A549 (cell line): ENCODE measurements around the gene BRMS1. TPM values are rescaled to one million over a fixed set of nuclear protein-coding genes. Genes with fewer than 3 reads are reported as not detected.

Experiments used
- ATAC-seq, 2 experiments: fragments of 200-7000 bp in 1 of 2; fragments of >200 bp in 1 of 2; cut with Nextera tagmentation in 1 of 2; cut with Tn5 transposase in 1 of 2; 3 replicates each; pipeline versions ENCODE4 v1.8.0 to v1.9.1; 2018 to 2020; ENCODE audit warnings: mild to moderate bottlenecking in 1 of 2, moderate library complexity in 1 of 2
- CTCF ChIA-PET: fragments of 300-600 bp; sonication (Branson Sonifier 250); formaldehyde crosslinking; extraction: SDS; loops from one replicate; lab custom pipeline; 2021; ENCODE audit warnings: antibody characterized with exemption, inconsistent platforms; lab: Yijun Ruan, JAX
- POLR2A ChIA-PET: fragments of 350-600 bp; formaldehyde crosslinking; extraction: SDS; loops from one replicate; lab custom pipeline; 2021; ENCODE audit warnings: antibody characterized with exemption, inconsistent platforms; lab: Yijun Ruan, JAX
- DNase-seq, 2 experiments: peaks; one replicate each; pipeline versions ENCODE4 v3.0.0 to v3.0.0-alpha.2; 2011 to 2016; ENCODE audit warnings: low read depth in 1 of 2, low spot score in 1 of 2
- FAIRE-seq: peaks from 2 replicates; lab custom pipeline; 2011; peaks lifted over from hg19 to GRCh38; lab: Jason Lieb, UNC
- H3K27ac ChIP-seq, 2 experiments: fragments of >200 bp; sonication (Bioruptor Twin); formaldehyde crosslinking; 3 replicates each; pipeline ENCODE4 v1.5.1; 2016 to 2017
- H3K4me1 ChIP-seq: fragments of >200 bp; sonication (Bioruptor Twin); formaldehyde crosslinking; 3 replicates; pipeline ENCODE4 v1.6.1; 2016
- H3K4me2 ChIP-seq: fragments of >200 bp; sonication (Bioruptor Twin); formaldehyde crosslinking; 3 replicates; pipeline ENCODE4 v1.6.1; 2016
- H3K4me3 ChIP-seq: fragments of >200 bp; sonication (Bioruptor Twin); formaldehyde crosslinking; 3 replicates; pipeline ENCODE4 v1.5.1; 2016
- H3K9me3 ChIP-seq: fragments of >200 bp; sonication (Bioruptor Twin); formaldehyde crosslinking; 3 replicates; pipeline ENCODE4 v1.6.1; 2016
- CBX2 ChIP-seq: fragments of 200-600 bp; sonication (generic); IDR thresholded peaks from 2 replicates; pipeline ENCODE4 v1.6.1; 2016; ENCODE audit warnings: low read depth, mild to moderate bottlenecking, borderline replicate concordance
- CEBPB ChIP-seq, 2 experiments: fragments of >200 bp in 1 of 2; sonication (Bioruptor Twin) in 1 of 2; formaldehyde crosslinking in 1 of 2; IDR thresholded peaks; 2 replicates each; pipeline ENCODE4 v1.6.1; 2012 to 2016
- CHD2 ChIP-seq: fragments of 150-350 bp; IDR thresholded peaks from 2 replicates; pipeline ENCODE4 v1.6.1; 2014; ENCODE audit warnings: low read length; ENCODE audit not compliant: partially characterized antibody
- ESRRA ChIP-seq: fragments of 150-350 bp; IDR thresholded peaks from 2 replicates; pipeline ENCODE4 v1.6.1; 2014; ENCODE audit warnings: mild to moderate bottlenecking, low read length, borderline replicate concordance
- FOSL2 ChIP-seq, 2 experiments: fragments of 450-650 bp in 1 of 2; fragments of >200 bp in 1 of 2; sonication (Bioruptor Twin) in 1 of 2; formaldehyde crosslinking; IDR thresholded peaks; 2 replicates each; pipeline versions ENCODE4 v1.5.0 to v1.6.1; 2016 to 2020; ENCODE audit warnings: mild to moderate bottlenecking in 1 of 2, moderate library complexity in 1 of 2
- FOXS1 ChIP-seq: fragments of 250-450 bp; sonication (Bioruptor Pico); IDR thresholded peaks from 2 replicates; pipeline ENCODE4 v1.5.0; 2020; ENCODE audit warnings: mild to moderate bottlenecking, moderate library complexity
- HDAC2 ChIP-seq: fragments of 200-600 bp; sonication (generic); IDR thresholded peaks from 2 replicates; pipeline ENCODE4 v1.6.1; 2016
- HOXB13 ChIP-seq: fragments of 250-450 bp; sonication (Bioruptor Pico); IDR thresholded peaks from 2 replicates; pipeline ENCODE4 v1.5.0; 2020; ENCODE audit warnings: low read depth, mild to moderate bottlenecking, moderate library complexity
- HOXB5 ChIP-seq: fragments of 250-450 bp; sonication (Bioruptor Pico); IDR thresholded peaks from 2 replicates; pipeline ENCODE4 v1.5.0; 2020; ENCODE audit warnings: mild to moderate bottlenecking, moderate library complexity
- JUNB ChIP-seq: fragments of >200 bp; sonication (Bioruptor Twin); formaldehyde crosslinking; IDR thresholded peaks from 2 replicates; pipeline ENCODE4 v1.6.1; 2016
- KDM5A ChIP-seq: fragments of 200-600 bp; sonication (generic); IDR thresholded peaks from 2 replicates; pipeline ENCODE4 v1.6.1; 2016; ENCODE audit warnings: antibody characterized with exemption, mild to moderate bottlenecking
- MAZ ChIP-seq: fragments of 150-350 bp; IDR thresholded peaks from 2 replicates; pipeline ENCODE4 v1.6.1; 2014; ENCODE audit warnings: antibody characterized with exemption, low read depth, low read length, borderline replicate concordance
- MYC ChIP-seq: IDR thresholded peaks from 2 replicates; pipeline ENCODE4 v1.6.1; 2012; ENCODE audit warnings: mild to moderate bottlenecking, inconsistent platforms, low read length, improper control_type of control experiment, borderline replicate concordance
- POLR2A ChIP-seq: IDR thresholded peaks from 2 replicates; pipeline ENCODE4 v1.6.1; 2012; ENCODE audit warnings: mild to moderate bottlenecking, low read length
- POLR2AphosphoS2 ChIP-seq: conservative IDR thresholded peaks from 2 replicates; pipeline ENCODE4 v1.6.1; 2012; ENCODE audit warnings: low read length, improper control_type of control experiment, inconsistent platforms
- RAD21 ChIP-seq, 2 experiments: fragments of >200 bp in 1 of 2; sonication (Bioruptor Twin) in 1 of 2; formaldehyde crosslinking in 1 of 2; IDR thresholded peaks in 1 of 2; conservative IDR thresholded peaks in 1 of 2; 2 replicates in 1 of 2; 3 replicates in 1 of 2; pipeline ENCODE4 v1.6.1; 2012 to 2018; ENCODE audit warnings: inconsistent platforms in 1 of 2
- RARB ChIP-seq: fragments of 250-450 bp; sonication (Bioruptor Pico); IDR thresholded peaks from 2 replicates; pipeline ENCODE4 v1.8.0; 2021; ENCODE audit warnings: mild to moderate bottlenecking, moderate library complexity
- RFX5 ChIP-seq: fragments of 450-650 bp; IDR thresholded peaks from 2 replicates; pipeline ENCODE4 v1.7.1; 2014; ENCODE audit warnings: antibody characterized with exemption, mild to moderate bottlenecking, moderate library complexity
- SREBF2 ChIP-seq: fragments of 450-650 bp; IDR thresholded peaks from 2 replicates; pipeline ENCODE4 v1.6.1; 2014; ENCODE audit warnings: mild to moderate bottlenecking, moderate library complexity
- TFCP2L1 ChIP-seq: fragments of 250-450 bp; sonication (Bioruptor Pico); IDR thresholded peaks from 2 replicates; pipeline ENCODE4 v1.5.0; 2021; ENCODE audit warnings: mild to moderate bottlenecking
- TP53 ChIP-seq: fragments of 250-450 bp; sonication (Bioruptor Pico); IDR thresholded peaks from 2 replicates; pipeline ENCODE4 v1.5.0; 2021; ENCODE audit warnings: mild to moderate bottlenecking, moderate library complexity
- ZC3H11A ChIP-seq: fragments of 450-650 bp; IDR thresholded peaks from 2 replicates; pipeline ENCODE4 v1.6.1; 2014; ENCODE audit warnings: antibody characterized with exemption, mild to moderate bottlenecking
- ZNF302 ChIP-seq: fragments of 250-450 bp; sonication (Bioruptor Pico); IDR thresholded peaks from 2 replicates; pipeline ENCODE4 v1.9.0; 2021; ENCODE audit warnings: inconsistent platforms, mild to moderate bottlenecking, moderate library complexity
- ZSCAN20 ChIP-seq: fragments of 250-450 bp; sonication (Bioruptor Pico); IDR thresholded peaks from 2 replicates; pipeline ENCODE4 v1.8.0; 2022; ENCODE audit warnings: mild to moderate bottlenecking, moderate library complexity
- WGBS: methylation state at CpG from one replicate; pipeline ENCODE4 v1.1.6; 2017; ENCODE audit errors: missing lambda C conversion rate; 5-methylcytosine and 5-hydroxymethylcytosine counted together
- polyA plus RNA-seq, 4 experiments: library from polyadenylated mRNA; depleted of rRNA in 3 of 4; stranded (reverse); fragments of >200 nt; fragmentation: RNase III in 1 of 4; extraction: RNeasy Plus Mini Kit Qiagen cat#74134 plus additional on column Dnase treatment in 1 of 4; gene quantifications; 2 replicates in 3 of 4; 3 replicates in 1 of 4; pipeline ENCODE4 v1.2.3, GENCODE V29; 2011 to 2017
- TF ChIP-seq, protein P1 (sequence below): IDR thresholded peaks from 2 replicates; pipeline ENCODE4 v1.6.1; 2012
- TF ChIP-seq, protein P2 (sequence below): fragments of 450-650 bp; IDR thresholded peaks from 2 replicates; pipeline ENCODE4 v1.6.1; 2014; ENCODE audit warnings: antibody characterized with exemption
- TF ChIP-seq, protein P3 (sequence below): fragments of 200-600 bp; sonication (generic); IDR thresholded peaks from 2 replicates; pipeline ENCODE4 v1.6.1; 2016; ENCODE audit warnings: antibody characterized with exemption, mild to moderate bottlenecking, moderate library complexity

Gene BRMS1
- polyA plus RNA-seq, 2 of the 4 experiments (the other 2 are of a cell fraction), result 56.2 to 90.8 TPM

DNA sequence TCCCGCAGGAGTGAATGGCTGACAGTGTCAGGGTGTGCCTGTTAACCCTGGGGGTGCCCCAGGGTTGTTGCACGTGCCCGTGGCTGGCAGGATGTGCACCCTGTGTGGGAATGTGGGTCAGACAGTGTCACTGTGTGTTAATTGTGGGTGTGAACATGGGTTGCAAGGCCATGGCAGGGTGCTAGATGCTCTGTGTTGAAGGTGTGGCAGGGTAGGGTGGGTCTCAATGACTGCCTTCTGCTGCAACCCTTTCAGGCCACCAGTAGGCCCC lies 16.9 kb downstream of the BRMS1 start:
- TF ChIP-seq MYC, result no peak
- no peak for TF ChIP-seq TFCP2L1 (CRISPR knock-in tag)
- no peak for TF ChIP-seq RARB
- TF ChIP-seq POLR2AphosphoS2, result no peak
- TF ChIP-seq FOXS1 (CRISPR knock-in tag), result no peak
- TF ChIP-seq HOXB13, result no peak
- TF ChIP-seq KDM5A, result no peak
- TF ChIP-seq POLR2A, result no peak
- no peak for TF ChIP-seq ZNF302
- no peak for TF ChIP-seq TP53 (CRISPR knock-in tag)
- TF ChIP-seq MAZ, result no peak
- TF ChIP-seq HOXB5 (CRISPR knock-in tag), result no peak
- no peak for TF ChIP-seq RAD21 (conservative IDR thresholded peaks at IDR 0.05 in 1 of 2, IDR thresholded peaks at IDR 0.05 in 1 of 2)
- TF ChIP-seq ZC3H11A, result no peak
- no peak for FAIRE-seq
- POLR2A ChIA-PET, result no interaction called here
- H3K27ac ChIP-seq, result peak overlapping the region; percentile 48 to 88; a peak in 5 of 6 replicates
- H3K4me2 ChIP-seq, result peak overlapping the region; percentile 50
- H3K4me3 ChIP-seq, result no peak overlapping the region
- CTCF ChIA-PET, result interaction anchor here (2.2 kb wide), 1 partner anchor 15 kb away, joined by 37 read pairs; no protein-coding TSS in a partner anchor
- peak; percentile 8 to 42; a peak in 5 of 6 replicates for ATAC-seq
- H3K4me1 ChIP-seq, result peaks cover 37% of the 10 kb centered on the region
- no peak for DNase-seq
- no peaks in the 10 kb centered on the region for H3K9me3 ChIP-seq
- WGBS, result 81% methylated on average over 3 of the region's 3 CpGs

DNA sequence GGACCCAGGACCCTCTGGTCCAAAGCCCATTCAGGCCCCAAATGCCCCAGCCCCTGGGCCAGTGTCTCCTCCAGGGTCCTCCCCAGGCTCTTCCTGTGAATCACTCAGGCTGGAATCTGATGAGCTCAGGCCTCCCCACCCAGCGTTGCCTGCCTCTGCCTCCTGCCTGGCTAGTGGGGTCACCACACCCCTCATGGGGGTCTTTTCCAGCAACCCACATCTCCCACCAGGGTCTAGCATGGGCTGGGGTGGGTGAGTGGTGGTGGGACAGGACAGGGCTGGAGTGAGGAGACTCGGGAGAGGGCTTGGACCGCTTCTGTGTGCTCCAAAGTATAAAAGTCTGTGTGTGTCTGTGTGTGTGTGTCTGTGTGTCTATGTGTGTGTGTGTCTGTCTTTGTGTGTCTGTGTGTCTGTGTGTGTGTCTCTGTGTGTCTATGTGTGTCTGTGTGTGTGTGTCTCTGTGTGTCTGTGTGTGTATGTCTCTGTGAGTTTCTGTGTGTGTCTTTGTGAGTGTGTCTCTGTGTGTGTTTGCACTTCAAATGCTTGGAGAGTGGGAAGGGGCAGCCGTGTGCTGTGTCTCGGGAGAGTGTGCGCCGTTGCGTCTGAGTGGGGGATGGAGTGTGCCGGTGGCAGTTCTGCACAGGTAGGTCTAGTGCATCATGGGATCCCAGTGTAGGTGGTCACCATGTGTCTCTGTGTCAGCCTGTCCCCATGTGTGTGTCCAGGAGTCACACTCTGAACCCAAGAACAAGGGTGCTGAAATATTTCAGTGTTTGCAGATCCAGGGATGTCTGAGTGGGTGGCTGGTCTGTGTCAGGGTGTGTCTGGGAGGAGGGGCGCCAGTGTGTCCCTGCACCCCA lies 17.5 kb downstream of the BRMS1 start:
- Histone ChIP-seq H3K4me3 (no peak overlapping the region), H3K9me3 (no peaks in the 10 kb centered on the region), H3K4me1 (peaks cover 37% of the 10 kb centered on the region), H3K4me2 (peak overlapping the region; percentile 50), H3K27ac (peak overlapping the region; percentile 48 to 88)
- FAIRE-seq, result peak; percentile 23
- ChIA-PET CTCF (interaction anchor here (0.6 to 2.2 kb wide), 12 partner anchors 9 to 61 kb away, joined by 3 to 37 read pairs (median 4); partner anchors contain the start of genes BRMS1, CD248 and RIN1), POLR2A (interaction anchor here (1.3 kb wide), 1 partner anchor 15 kb away, joined by 11 read pairs; no protein-coding TSS in a partner anchor)
- no peak for DNase-seq
- 84% methylated on average over 9 of the region's 10 CpGs for WGBS
- TF ChIP-seq FOSL2 (IDR thresholded peaks at IDR 0.05) (no peak), FOSL2 (CRISPR knock-in tag; IDR thresholded peaks at IDR 0.05) (0 out of 2 replicates have a peak, but pooled peaks have one; percentile 4), SREBF2 (no peak)
- peak; percentile 17 to 58; a peak in 3 of 6 replicates for ATAC-seq

DNA sequence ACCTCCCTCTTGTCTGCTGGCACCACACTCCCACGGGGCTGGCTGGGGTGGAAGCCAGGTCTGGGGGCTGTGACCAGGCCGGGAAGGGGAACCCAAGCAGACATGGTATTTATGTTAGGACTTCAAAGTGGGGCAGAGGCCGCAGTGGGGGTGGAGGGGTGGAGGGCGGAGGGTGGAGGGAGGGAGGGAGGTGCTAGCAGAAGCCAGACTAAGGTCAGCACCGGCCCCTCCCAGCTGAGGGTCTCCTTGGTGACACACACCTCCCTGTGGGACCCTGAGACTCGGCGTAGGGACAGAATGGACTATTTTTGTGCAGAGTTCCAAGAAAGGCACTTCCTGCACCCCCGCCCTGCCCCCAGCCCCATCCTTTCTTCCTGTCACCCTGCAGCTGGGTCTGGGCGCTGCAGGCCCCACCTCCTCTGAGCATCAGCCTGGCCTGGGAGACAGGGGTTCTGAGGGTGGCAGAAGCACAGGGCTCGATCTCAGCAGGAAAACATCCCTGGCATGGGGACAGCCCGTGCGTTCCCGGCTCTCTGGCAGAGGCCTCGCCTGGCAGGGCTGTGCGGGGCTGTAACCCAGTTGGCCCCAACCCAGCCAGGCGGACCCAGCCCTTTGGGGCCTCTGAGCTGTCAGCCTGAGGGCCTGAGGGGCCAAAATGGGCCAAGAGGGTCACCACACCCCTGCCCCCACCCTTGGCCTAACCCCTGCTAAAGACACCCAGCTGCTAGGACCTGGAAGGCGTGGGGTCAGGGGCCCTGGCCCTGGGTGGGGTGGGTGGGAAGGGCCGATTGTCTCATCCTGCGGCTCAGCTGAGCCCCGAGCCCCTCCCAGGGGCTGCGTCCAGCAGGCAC lies 18.4 kb downstream of the BRMS1 start:
- Histone ChIP-seq H3K4me2 (peak overlapping the region; percentile 50), H3K27ac (peak overlapping the region; percentile 48 to 88), H3K9me3 (no peaks in the 10 kb centered on the region), H3K4me1 (peaks cover 37% of the 10 kb centered on the region), H3K4me3 (no peak overlapping the region)
- 62% methylated on average over 9 of the region's 21 CpGs for WGBS
- ChIA-PET POLR2A (interaction anchor here (0.8 to 1.3 kb wide), 2 partner anchors 9 to 14 kb away, joined by 3 to 11 read pairs; no protein-coding TSS in a partner anchor), CTCF (interaction anchor here (0.6 to 2.2 kb wide), 12 partner anchors 9 to 62 kb away, joined by 3 to 37 read pairs (median 4); partner anchors contain the start of genes BRMS1, CD248 and RIN1)
- DNase-seq, result no peak
- no peak for FAIRE-seq
- ATAC-seq, result peak; percentile 12 to 21; a peak in 3 of 6 replicates
- no peak for TF ChIP-seq ESRRA
- TF ChIP-seq RAD21 (conservative IDR thresholded peaks at IDR 0.05 in 1 of 2, IDR thresholded peaks at IDR 0.05 in 1 of 2), result no peak
- TF ChIP-seq CBX2, result no peak
- TF ChIP-seq RFX5, result no peak
- no peak for TF ChIP-seq KDM5A
- TF ChIP-seq, protein P1, sequence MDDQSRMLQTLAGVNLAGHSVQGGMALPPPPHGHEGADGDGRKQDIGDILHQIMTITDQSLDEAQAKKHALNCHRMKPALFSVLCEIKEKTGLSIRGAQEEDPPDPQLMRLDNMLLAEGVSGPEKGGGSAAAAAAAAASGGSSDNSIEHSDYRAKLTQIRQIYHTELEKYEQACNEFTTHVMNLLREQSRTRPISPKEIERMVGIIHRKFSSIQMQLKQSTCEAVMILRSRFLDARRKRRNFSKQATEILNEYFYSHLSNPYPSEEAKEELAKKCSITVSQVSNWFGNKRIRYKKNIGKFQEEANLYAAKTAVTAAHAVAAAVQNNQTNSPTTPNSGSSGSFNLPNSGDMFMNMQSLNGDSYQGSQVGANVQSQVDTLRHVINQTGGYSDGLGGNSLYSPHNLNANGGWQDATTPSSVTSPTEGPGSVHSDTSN, result no peak
- TF ChIP-seq FOXS1 (CRISPR knock-in tag), result no peak
- no peak for TF ChIP-seq CHD2
- TF ChIP-seq TFCP2L1 (CRISPR knock-in tag), result no peak
- no peak for TF ChIP-seq ZSCAN20 (CRISPR knock-in tag)
- no peak for TF ChIP-seq JUNB
- TF ChIP-seq, protein P2, sequence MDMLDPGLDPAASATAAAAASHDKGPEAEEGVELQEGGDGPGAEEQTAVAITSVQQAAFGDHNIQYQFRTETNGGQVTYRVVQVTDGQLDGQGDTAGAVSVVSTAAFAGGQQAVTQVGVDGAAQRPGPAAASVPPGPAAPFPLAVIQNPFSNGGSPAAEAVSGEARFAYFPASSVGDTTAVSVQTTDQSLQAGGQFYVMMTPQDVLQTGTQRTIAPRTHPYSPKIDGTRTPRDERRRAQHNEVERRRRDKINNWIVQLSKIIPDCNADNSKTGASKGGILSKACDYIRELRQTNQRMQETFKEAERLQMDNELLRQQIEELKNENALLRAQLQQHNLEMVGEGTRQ, result no peak
- no peak for TF ChIP-seq HDAC2
- TF ChIP-seq CEBPB (IDR thresholded peaks at IDR 0.05), result no peak
- TF ChIP-seq, protein P3, sequence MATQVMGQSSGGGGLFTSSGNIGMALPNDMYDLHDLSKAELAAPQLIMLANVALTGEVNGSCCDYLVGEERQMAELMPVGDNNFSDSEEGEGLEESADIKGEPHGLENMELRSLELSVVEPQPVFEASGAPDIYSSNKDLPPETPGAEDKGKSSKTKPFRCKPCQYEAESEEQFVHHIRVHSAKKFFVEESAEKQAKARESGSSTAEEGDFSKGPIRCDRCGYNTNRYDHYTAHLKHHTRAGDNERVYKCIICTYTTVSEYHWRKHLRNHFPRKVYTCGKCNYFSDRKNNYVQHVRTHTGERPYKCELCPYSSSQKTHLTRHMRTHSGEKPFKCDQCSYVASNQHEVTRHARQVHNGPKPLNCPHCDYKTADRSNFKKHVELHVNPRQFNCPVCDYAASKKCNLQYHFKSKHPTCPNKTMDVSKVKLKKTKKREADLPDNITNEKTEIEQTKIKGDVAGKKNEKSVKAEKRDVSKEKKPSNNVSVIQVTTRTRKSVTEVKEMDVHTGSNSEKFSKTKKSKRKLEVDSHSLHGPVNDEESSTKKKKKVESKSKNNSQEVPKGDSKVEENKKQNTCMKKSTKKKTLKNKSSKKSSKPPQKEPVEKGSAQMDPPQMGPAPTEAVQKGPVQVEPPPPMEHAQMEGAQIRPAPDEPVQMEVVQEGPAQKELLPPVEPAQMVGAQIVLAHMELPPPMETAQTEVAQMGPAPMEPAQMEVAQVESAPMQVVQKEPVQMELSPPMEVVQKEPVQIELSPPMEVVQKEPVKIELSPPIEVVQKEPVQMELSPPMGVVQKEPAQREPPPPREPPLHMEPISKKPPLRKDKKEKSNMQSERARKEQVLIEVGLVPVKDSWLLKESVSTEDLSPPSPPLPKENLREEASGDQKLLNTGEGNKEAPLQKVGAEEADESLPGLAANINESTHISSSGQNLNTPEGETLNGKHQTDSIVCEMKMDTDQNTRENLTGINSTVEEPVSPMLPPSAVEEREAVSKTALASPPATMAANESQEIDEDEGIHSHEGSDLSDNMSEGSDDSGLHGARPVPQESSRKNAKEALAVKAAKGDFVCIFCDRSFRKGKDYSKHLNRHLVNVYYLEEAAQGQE, result no peak
